Caki2 (cell line): ENCODE data around the gene TNC. TPM values are rescaled to one million over a fixed set of nuclear protein-coding genes. Genes with fewer than 3 reads are reported as not detected.

Source experiments
- DNase-seq: peaks from one replicate; pipeline ENCODE4 v3.0.0-alpha.2; 2015; ENCODE audit warnings: low read depth
- in situ Hi-C: cut with HindIII; loops from 2 replicates; pipeline ENCODE4 v1.10.0; 2016; ENCODE audit warnings: low sequenced_read_pairs, low pct_unique_long_range_greater_than_20kb, mixed read lengths
- total RNA-seq: library from RNA; depleted of rRNA; stranded (reverse); fragments of >200 nt; shearing (Covaris generic); gene quantifications from 2 replicates; pipeline ENCODE4 v1.2.3, GENCODE V29; 2014; ENCODE audit warnings: low replicate concordance

Gene TNC
- total RNA-seq, 1 experiment from 2014 or later = 3.3 TPM

DNA sequence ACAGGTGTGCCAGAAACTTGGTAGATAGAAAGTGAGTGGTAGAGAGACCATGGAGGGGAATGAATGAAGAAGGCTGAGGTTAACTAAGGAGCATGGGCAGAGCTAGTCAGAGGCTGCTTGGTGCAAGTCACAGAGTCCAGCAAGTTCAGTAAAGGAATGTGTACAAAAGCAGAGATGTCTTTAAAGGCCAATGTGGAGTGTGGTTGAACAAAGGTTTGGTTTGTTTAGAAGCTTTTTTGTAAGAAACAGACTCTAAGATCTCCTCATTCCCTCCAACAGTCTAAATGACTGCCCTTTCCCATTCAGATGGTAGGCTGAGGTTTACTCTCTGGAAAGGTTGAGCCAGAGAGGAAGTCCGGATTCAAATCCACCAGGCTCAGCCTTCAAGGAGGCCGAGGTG is 84.2 kb downstream of the TNC start:
- in situ Hi-C loops = no loop called here
- no peak for DNase-seq

DNA sequence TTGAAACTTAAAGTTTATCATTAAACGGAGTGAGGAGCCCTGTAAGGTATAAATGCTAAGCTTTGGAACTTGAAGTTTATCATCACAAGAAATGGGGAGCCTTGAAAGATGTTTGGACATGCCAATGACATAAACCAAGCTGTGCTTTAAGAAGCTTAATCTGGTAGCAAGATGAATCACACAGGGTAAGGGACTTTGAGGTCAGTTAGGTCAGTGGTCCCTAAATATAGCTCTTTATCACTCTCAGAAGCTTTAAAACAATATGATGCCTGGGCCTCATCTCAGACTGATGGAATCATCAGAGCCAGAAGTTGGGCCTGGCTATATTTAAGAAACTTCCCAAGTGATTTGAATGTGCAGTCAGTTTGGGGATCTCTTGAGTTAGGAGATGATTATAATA is 85.7 kb downstream of the TNC start:
- no peak for DNase-seq
- in situ Hi-C loops = no loop called here

DNA sequence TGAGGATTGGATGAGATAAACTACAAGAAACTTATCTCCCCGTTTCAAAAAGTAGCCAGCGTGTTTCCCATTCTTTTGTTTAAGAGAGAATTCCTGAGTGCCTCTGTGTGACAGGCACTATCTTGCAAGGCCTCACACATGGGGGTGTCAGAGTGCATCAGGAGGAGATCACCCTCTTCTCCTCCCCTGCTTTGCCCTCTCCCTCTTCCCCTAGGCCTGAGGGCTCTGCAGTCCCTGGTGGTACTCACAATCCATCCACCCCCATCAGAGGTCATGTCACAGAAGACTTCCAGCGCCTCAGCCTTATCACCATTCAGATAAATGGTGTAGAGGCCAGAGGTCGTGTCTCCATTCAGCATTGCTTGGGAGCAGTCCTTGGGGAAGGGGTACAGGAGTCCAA is 88.0 kb downstream of the TNC start:
- DNase-seq = no peak
- in situ Hi-C loops = no loop called here

DNA sequence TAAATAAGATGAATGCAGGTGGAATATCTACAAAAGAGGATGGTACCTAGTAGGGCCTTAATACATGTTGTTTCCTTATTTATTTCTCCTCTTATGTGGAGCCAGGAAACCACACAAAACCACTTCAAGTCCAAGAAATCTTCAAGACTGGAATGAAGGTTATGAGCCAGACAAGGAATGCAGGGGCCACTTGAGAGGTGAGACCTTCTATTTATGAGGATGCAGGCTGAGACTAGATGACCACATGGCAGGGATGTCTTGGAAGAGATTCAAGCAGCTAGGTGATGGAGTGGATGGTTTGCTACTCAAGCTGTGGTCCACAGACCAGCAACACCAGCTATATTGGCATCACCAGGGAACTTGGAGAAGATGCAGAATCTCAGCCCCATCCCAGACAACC is 92.2 kb downstream of the TNC start:
- in situ Hi-C loops = no loop called here
- no peak for DNase-seq

DNA sequence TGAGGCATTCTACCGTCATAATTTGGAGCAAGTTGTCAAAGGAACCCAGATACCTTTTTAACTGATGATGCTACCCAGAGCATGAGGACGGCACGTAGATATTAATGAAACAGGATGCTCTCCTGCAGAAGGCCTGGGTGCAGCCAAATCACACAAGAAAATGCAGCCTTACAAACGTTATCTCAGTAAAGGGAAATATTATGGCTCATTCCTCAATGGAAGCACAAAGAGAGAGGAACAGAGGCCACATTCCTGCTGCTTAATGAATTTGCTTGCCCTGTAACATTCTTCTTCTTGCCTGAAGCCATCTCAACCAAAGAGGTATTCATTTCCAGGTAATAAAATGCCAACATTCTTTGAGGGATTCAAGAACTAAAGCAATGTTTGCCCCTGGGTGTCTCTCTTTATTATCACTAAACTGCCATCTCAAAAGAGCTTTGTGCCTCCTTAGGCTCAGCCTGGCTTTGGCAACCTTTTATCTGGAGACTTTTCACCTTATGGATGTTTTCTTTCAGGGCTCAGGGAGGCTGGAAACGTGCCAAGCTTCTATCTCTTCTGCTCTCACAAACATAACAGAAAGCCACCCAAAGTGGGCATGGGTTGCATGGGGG is 92.9 kb downstream of the TNC start:
- in situ Hi-C loops = no loop called here
- DNase-seq = peak; percentile 44

DNA sequence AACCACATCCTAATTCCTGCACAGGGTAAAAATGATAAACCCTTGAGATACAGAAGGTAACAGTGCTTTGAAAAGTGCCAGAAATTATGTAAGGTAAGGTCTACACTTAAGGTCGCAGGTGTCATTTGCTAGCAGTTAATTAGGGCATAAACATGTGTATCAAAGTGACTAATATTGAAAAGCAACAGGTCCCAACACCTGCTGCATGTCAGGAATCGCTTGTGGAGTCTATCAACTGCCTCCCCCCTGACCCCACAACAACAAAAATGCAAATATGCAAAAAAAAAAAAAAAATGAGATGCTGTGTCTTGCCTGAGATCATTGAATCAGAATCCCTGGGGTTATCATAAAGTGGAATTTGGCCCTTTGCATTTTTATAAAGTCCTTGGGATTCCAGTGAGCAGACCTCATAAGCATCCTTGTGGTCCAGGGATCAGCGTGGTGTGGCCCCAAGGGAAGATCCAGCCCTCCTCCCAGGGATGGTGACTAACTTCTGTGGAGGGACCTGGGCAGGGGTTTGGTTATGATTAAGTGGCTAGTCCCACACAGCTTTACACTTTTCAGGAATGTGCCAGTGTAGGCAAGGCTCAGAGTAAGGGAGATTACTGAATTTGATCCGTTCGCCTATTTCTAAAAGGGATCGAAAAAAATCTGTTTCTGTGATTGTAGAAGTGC is 95.1 kb downstream of the TNC start:
- in situ Hi-C loops = no loop called here

DNA sequence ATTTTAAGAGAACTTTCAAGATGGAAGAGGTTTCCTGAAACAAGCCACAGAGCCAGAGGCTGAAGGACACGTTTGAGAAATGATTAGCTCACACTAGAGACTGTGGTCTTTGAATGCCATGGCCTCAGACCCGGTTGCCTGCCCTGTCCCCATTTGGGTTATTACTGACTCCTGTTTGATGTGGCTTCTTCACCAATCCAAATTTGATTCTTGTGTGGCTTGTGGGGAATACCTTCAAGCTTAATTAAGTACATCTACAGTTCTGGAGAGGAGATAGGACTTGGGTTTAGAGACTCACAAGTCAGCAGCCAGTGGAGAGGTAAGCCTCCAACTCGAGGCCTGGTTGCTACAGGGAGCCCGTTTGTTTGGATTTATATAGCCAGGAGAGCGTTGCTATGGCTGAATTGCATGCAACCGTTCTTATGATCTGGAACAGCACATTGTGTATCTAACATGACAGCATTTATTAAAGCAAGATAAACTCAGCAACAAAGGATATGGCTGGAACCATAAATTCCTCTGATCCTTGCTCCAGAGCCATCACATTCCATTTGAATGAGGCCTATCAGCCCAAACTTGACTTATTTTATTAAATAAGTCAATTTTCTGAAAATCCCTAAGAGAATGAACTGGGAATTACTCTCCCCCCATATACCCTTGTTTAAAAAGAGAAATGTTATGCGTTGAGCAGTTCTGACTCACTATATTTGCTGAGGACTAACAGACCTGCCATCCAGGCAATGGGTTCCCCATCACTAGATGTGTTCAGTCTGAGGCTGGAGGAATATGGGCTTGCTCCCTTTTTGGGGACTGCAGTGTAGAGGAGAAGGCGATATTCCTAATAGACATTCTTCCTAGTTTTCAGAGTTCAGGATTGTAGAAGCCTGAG is 99.2 kb downstream of the TNC start:
- DNase-seq = no peak
- in situ Hi-C loops = no loop called here

More for the DNA sequence above, 95.1 kb downstream of the TNC start:
- no peak for DNase-seq

DNA sequence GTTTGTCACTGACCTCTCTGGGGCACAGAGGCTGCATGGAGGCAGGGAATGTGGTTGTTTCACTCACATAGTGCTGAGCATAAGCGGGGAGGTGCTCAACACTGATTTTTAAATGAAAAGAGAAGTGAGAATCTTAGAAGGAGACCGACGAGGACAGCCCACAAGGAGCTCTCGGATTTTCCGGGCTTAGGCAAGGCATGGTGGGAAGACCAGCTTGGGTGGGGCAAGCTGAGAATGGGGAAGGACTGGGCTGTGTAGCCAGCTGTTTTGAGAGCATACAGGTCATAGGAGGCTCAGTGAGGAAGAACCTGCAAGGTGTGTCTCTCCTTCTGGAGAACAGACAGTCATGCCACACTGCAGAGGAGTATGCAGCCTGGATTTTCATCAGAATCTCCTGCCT is 101.6 kb downstream of the TNC start:
- in situ Hi-C loops = no loop called here
- no peak for DNase-seq

DNA sequence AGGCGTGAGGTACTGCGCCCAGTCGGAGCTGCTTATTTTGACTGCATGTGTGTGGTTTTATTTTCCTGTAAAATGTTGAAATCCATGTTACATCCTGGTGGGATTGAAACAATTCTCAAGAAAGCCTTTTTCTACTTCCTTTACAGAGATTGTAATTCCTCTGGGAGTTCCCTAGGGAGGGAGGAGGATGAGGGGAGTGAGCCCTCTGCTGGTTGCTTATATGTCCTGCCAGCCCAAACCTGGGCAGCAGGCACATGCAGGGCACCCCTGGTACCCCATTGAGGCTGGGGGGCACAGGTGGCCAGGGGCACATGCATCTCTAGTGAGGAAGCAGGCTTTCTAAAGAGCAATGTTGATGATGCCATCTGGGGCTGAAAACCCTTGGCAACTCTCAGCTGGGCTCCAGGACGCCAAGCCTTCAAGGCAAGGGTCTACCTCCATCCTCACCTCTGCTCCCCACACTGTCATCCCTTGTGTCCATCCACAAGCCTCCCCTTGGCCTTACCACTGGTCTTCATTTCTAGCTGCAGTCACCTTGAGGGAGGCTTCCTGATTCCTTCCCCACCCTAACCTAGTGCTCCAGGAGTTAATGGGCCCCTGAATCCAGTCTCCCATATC is 102.8 kb downstream of the TNC start:
- DNase-seq = peak; percentile 36
- in situ Hi-C loops = no loop called here

DNA sequence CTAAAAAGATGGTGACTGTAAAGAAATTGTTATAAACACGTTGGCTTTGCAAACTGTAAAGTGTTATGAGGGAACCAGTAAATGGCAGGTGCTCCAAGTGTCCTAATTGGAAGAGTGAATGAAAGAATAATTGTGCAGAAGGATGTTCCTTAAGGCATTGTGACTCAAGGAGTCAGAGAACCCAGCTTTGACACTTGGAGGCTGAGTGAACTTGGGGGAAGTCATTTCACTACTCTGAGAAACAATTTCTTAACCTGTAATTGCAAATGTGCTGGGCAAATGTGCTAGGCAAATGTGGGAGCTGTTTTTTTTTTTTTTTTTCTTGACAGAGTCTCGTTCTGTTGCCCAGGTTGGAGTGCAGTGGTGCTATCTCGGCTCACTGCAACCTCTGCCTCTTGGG is 103.5 kb downstream of the TNC start:
- in situ Hi-C loops = no loop called here
- no peak for DNase-seq

DNA sequence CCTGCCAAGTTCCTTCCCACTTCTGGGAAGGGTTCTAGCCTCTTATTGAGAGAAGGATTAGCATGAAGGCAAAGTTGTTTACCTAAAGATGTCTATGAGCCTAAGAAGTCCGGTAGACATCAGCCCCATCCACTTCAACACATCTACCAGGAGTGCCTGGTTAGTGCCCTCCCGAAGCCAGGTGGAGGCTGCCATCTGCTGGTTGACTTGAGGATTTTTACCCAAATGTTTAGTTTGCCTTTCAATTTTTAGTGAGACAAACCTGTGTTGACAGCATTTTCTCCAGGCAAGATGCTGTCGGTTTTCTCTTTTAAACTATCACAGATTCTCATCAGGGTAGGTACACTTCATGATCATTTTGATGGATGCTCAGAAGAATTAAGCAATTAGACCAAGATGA is 104.0 kb downstream of the TNC start:
- peak; percentile 44 for DNase-seq
- in situ Hi-C loops = no loop called here

DNA sequence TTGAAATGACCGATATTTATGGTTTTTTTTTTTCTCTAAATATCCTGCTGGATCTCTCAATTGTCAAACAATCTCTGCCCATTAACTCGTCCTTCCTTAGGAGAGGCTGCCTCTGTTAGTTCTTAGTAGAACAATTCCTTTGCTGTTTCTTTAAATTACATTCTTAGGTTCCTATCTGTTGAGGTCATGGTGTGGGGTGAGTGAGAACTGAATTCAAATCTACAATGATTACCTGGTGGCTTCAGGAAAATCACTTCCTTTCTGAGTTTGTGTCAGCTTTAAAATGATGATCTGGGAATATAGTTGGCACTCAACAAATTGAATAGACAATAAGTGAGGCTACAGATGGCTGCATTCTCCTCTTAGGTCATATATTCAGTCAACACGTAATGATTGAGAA is 105.5 kb downstream of the TNC start:
- in situ Hi-C loops = no loop called here
- no peak for DNase-seq

DNA sequence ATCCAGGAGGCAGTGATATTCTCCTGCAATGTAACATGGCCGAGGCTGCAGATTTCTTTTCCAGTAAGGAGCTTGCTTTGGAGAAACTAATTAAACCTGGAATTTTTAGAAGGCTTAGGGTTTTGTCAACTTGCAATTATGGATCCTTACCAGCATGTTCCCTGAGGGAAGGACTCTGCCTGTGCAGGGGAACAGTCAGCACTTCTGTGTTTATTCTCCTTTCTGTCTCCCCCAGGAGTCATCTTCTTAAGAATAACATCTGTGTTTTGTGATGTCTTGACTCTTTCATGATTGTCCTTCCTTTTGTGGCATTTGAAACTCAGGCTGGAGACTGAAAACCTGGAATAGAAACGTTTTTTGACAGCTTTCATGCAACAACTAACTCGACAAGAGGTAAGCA is 107.1 kb downstream of the TNC start:
- DNase-seq = no peak
- in situ Hi-C loops = no loop called here

DNA sequence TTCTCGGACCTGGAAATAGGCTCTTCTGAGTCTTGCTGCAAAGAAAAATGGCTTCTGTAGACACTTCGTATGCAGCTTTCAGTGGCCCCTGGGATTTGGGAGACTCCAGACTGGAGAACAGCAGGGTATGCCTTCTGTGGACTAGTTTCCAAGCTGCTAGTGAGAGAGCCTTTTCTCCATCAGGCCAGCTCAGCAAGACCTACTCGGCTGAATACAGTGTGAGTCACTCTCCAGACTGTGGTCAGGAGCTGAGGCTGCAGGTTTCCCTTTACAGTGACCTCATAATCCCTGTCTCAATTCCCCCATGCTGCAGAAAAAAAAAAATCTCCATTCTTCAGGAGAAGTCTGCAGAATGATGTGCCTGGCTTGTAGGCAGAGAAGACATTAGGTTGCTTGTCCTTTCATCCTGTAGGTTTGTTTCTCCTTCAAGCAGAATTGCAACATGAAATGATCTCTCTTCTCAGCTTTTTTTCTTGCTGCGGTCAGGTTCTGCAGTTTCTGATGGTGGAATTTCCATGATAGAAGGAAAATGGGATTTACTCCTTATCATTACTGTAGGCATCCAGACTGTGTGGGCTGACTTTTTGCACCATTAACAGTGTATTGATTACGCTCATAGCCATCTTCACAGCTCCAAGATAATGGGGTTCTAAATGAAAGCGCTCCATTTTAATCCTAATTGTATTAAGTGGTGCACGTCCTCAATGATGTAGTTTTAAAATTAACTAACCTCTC is 109.3 kb downstream of the TNC start:
- in situ Hi-C loops = no loop called here
- peak; percentile 58 for DNase-seq

DNA sequence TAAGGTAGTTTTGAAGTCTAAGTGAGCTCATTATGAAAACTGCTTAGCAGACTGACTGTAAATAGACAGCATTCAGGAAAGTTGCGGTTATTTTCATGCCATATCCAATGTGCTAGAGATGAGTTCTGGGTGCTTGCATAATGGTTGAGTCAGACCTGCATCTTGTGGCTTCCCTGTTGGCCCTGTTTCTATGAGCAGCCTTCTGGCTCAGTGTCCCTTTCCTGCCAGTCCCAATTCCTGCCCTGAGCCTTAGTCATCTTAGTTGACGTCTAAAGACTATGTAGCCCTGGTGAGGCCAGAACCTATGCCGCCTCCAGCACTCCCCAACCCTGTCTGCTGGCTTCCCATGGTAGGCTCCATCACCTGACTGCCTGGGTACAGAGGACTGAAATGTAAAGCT is 111.3 kb downstream of the TNC start:
- in situ Hi-C loops = no loop called here
- DNase-seq = no peak

DNA sequence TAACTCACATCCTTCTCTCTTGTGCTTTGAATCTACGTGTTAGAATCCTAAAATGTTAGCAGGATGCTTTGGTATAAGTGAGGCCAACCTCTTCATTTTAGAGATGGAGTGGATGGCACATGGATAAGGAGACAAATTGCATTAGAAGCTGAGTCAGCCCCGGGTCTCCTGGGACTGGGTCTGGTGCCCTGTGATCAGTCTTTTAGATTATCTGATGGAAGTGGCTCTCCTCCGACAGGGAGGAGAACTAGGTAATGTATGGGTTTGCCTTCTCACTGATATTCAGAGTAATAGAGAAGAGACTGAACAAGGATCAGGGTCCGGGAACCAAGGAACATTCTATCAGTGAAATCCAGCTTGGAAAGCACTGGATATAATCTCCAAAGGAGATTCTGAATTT is 112.6 kb downstream of the TNC start:
- in situ Hi-C loops = no loop called here
- DNase-seq = no peak

DNA sequence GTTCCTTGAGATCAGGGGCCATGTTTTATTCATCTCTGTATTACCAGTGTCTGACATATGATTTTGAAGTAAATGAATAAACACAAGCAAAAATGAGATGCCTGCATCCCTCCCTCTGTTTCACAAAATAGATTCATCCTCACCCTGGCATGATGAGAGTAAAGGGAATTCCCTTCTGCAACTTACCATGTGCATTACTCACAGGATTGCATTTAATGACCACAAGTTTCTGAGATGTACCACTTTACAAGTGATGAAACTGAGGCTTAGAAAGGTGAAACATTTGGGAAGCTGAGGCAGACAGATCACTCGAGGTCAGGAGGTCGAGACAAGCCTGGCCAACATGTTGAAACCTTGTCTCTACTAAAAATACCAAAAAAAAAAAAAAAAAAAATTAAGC is 113.4 kb downstream of the TNC start:
- in situ Hi-C loops = no loop called here
- DNase-seq = no peak

DNA sequence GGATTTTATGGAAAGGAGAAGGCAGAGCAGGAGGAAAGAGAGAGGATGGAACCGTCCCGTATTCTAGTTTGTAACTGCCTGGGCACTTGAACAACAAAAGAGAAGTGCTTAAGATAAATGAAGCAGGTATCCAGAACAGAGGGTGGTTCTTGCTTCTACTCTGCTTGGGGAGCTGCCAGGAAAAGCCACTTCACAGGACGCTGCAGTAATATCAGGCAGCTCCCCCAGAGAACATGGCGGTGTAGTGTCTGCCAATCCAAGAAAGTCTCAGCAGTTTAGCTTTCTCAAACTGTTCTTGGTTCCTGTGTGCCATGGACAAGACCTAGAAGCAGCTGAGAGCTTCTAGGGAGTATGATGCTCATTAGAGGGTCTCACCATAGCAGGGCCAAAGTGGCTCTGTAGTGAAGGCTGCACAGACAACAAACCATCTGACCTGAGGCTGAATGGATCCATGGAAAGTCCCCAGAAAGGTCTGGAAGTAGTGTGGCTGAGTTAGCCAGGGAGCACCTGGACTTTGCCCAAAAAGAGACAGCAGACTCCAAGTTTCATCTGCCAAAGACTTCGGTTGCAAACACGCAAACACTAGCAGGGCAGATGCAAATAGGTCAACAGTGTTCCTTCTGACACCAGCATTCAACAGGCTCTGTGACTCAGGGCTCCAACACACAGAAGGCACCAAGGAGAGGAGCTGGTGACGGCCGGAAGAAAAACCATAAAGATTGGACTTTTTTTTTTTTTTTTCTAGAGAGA is 115.4 kb downstream of the TNC start:
- in situ Hi-C loops = no loop called here
- no peak for DNase-seq
